GM12878 (cell line): ENCODE results near the gene ARHGEF33.

Source experiments
- POLR2AphosphoS5 ChIP-seq: IDR thresholded peaks from 2 replicates; pipeline ENCODE4 v1.6.1; 2011; ENCODE audit warnings: mild to moderate bottlenecking, low read length, inconsistent platforms
- SP1 ChIP-seq: IDR thresholded peaks from one replicate; pipeline ENCODE4 v1.6.1; 2011; ENCODE audit warnings: low read depth, low read length
- ZSCAN29 ChIP-seq: fragments of 450-650 bp; IDR thresholded peaks from 2 replicates; pipeline ENCODE4 v1.6.1; 2017; ENCODE audit warnings: mild to moderate bottlenecking, moderate library complexity
- TF ChIP-seq, protein P1 (sequence below), 3 experiments: IDR thresholded peaks in 2 of 3; conservative IDR thresholded peaks in 1 of 3; 2 replicates each; pipeline ENCODE4 v1.5.1; 2011; ENCODE audit warnings: low read depth in 3 of 3, low read length in 3 of 3, mild to moderate bottlenecking in 3 of 3, control low read depth in 2 of 3, moderate library complexity in 2 of 3, inconsistent platforms in 1 of 3, mixed read lengths in 1 of 3; ENCODE audit not compliant: control insufficient read depth in 2 of 3, insufficient read depth in 1 of 3; ENCODE audit errors: extremely low read depth in 1 of 3

DNA sequence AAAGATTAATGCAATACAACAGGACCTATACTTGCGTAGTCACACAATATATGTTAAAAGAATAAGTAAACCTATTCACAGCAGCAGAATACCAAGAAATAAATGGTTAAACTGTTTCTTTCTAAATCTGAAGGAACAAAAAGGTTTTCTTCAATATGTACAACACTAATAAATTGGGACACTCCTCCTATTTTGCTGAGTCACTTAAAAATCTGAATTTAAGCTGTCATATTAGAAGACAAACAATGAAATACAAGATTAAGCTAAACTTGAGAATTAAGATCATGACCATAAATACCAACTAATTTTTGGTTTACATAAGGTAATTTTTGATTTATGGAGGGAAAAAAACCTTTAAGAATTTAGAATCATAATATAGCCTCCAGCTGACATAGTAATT is 92.8 kb downstream of the ARHGEF33 start:
- TF ChIP-seq SP1 = no peak
- TF ChIP-seq ZSCAN29 = no peak
- TF ChIP-seq, protein P1, sequence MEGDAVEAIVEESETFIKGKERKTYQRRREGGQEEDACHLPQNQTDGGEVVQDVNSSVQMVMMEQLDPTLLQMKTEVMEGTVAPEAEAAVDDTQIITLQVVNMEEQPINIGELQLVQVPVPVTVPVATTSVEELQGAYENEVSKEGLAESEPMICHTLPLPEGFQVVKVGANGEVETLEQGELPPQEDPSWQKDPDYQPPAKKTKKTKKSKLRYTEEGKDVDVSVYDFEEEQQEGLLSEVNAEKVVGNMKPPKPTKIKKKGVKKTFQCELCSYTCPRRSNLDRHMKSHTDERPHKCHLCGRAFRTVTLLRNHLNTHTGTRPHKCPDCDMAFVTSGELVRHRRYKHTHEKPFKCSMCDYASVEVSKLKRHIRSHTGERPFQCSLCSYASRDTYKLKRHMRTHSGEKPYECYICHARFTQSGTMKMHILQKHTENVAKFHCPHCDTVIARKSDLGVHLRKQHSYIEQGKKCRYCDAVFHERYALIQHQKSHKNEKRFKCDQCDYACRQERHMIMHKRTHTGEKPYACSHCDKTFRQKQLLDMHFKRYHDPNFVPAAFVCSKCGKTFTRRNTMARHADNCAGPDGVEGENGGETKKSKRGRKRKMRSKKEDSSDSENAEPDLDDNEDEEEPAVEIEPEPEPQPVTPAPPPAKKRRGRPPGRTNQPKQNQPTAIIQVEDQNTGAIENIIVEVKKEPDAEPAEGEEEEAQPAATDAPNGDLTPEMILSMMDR (IDR thresholded peaks at IDR 0.05 in 2 of 3, conservative IDR thresholded peaks at IDR 0.05 in 1 of 3; ENCODE audit: control insufficient read depth in 2 of 3, extremely low read depth in 1 of 3, insufficient read depth in 1 of 3, low read depth in 3 of 3, low read length in 3 of 3) = no peak
- no peak for TF ChIP-seq POLR2AphosphoS5
